DND-41 (cell line): ENCODE results near the gene CCDC40.

Experiments
- ATAC-seq: fragments of 200-7000 bp; cut with Tn5 transposase; 3 replicates; pipeline ENCODE4 v1.9.1; 2021; ENCODE audit warnings: low read depth; ENCODE audit not compliant: insufficient read depth
- DNase-seq: peaks from one replicate; pipeline ENCODE4 v3.0.0-alpha.2; 2020
- H2AFZ ChIP-seq: 2 replicates; pipeline ENCODE4 v1.6.0; 2012; ENCODE audit warnings: low read depth, low read length
- H3K27ac ChIP-seq: 2 replicates; pipeline ENCODE4 v1.5.1; 2012; ENCODE audit warnings: low read length, inconsistent platforms
- H3K27me3 ChIP-seq: fragments of 200-600 bp; sonication (generic); 2 replicates; pipeline ENCODE4 v1.6.0; 2012; ENCODE audit warnings: low read length, mild to moderate bottlenecking, inconsistent platforms; ENCODE audit not compliant: insufficient read depth, poor library complexity
- H3K36me3 ChIP-seq: 2 replicates; pipeline ENCODE4 v1.5.1; 2012; ENCODE audit warnings: low read length, inconsistent platforms; ENCODE audit not compliant: insufficient read depth
- H3K4me1 ChIP-seq: 2 replicates; pipeline ENCODE4 v1.5.1; 2012; ENCODE audit warnings: mild to moderate bottlenecking, low read length; ENCODE audit not compliant: insufficient read depth
- H3K4me2 ChIP-seq: 2 replicates; pipeline ENCODE4 v1.6.0; 2012; ENCODE audit warnings: mild to moderate bottlenecking, moderate library complexity, low read length, inconsistent platforms; ENCODE audit not compliant: insufficient read depth
- H3K4me3 ChIP-seq, 2 experiments: fragments of 200-600 bp in 1 of 2; shearing (Covaris generic) in 1 of 2; 2 replicates each; pipeline ENCODE4 v1.5.1; 2012 to 2016; ENCODE audit warnings: inconsistent platforms in 2 of 2, low read length in 2 of 2, mild to moderate bottlenecking in 2 of 2, low read depth in 1 of 2, moderate library complexity in 1 of 2
- H3K79me2 ChIP-seq: 2 replicates; pipeline ENCODE4 v1.6.0; 2012; ENCODE audit warnings: low read length, inconsistent platforms; ENCODE audit not compliant: insufficient read depth
- H3K9ac ChIP-seq: 2 replicates; pipeline ENCODE4 v1.6.0; 2012; ENCODE audit warnings: low read depth, mild to moderate bottlenecking, inconsistent platforms, low read length, moderate library complexity
- H3K9me3 ChIP-seq: 2 replicates; pipeline ENCODE4 v1.5.1; 2012; ENCODE audit warnings: low read length, moderate library complexity, mild to moderate bottlenecking, inconsistent platforms; ENCODE audit not compliant: insufficient read depth, severe bottlenecking
- H4K20me1 ChIP-seq: 2 replicates; pipeline ENCODE4 v1.6.0; 2012; ENCODE audit warnings: low read length; ENCODE audit not compliant: insufficient read depth
- CTCF ChIP-seq: IDR thresholded peaks from 2 replicates; pipeline ENCODE4 v1.5.1; 2012; ENCODE audit warnings: borderline replicate concordance, low read length, moderate library complexity, mild to moderate bottlenecking; ENCODE audit not compliant: poor library complexity, severe bottlenecking; ENCODE audit errors: extremely low read depth
- EZH2 ChIP-seq: IDR thresholded peaks from 3 replicates; pipeline ENCODE4 v1.6.1; 2012; ENCODE audit warnings: borderline replicate concordance, low read depth, mild to moderate bottlenecking, moderate library complexity, low read length, inconsistent platforms; ENCODE audit not compliant: severe bottlenecking

The CCDC40 gene

GRCh38 chr17:79988185-79988971 is 48.1 kb upstream of the CCDC40 start:
- Histone ChIP-seq H2AFZ (no peak overlapping the region), H3K4me1 (peaks cover 18% of the 10 kb centered on the region), H3K27ac (no peak overlapping the region), H3K27me3 (no peaks in the 10 kb centered on the region), H3K79me2 (no peaks in the 10 kb centered on the region), H3K36me3 (no peaks in the 10 kb centered on the region), H4K20me1 (no peaks in the 10 kb centered on the region; the same call in 1 of the 2 replicates), H3K4me2 (no peak overlapping the region), H3K9me3 (no peaks in the 10 kb centered on the region), H3K4me3 (no peak overlapping the region), H3K9ac (no peak overlapping the region)
- no peak for DNase-seq
- TF ChIP-seq EZH2 = no peak
- no peak for TF ChIP-seq CTCF
- no peak for ATAC-seq

GRCh38 chr17:79989106-79989835 is 47.2 kb upstream of the CCDC40 start:
- H3K4me2 ChIP-seq = no peak overlapping the region
- H3K9me3 ChIP-seq = no peaks in the 10 kb centered on the region
- no peak overlapping the region for H3K4me3 ChIP-seq
- no peak overlapping the region for H3K27ac ChIP-seq
- no peaks in the 10 kb centered on the region for H3K36me3 ChIP-seq
- no peaks in the 10 kb centered on the region for H3K79me2 ChIP-seq
- H4K20me1 ChIP-seq = no peaks in the 10 kb centered on the region; the same call in 1 of the 2 replicates
- H3K9ac ChIP-seq = no peak overlapping the region
- TF ChIP-seq CTCF = no peak
- no peak for TF ChIP-seq EZH2
- ATAC-seq (no peak), DNase-seq (no peak)
- no peaks in the 10 kb centered on the region for H3K27me3 ChIP-seq
- H2AFZ ChIP-seq = no peak overlapping the region
- peaks cover 24% of the 10 kb centered on the region for H3K4me1 ChIP-seq

- no peak for DNase-seq
- peaks cover 24% of the 10 kb centered on the region for H3K4me1 ChIP-seq
These were observed 46.3 kb upstream of the CCDC40 start for GRCh38 chr17:79990051-79990592.

More at GRCh38 chr17:79990051-79990592, 46.3 kb upstream of the CCDC40 start:
- Histone ChIP-seq H3K27ac (no peak overlapping the region), H3K4me3 (no peak overlapping the region), H3K9me3 (no peaks in the 10 kb centered on the region), H2AFZ (no peak overlapping the region), H3K4me2 (no peak overlapping the region), H3K36me3 (no peaks in the 10 kb centered on the region), H3K27me3 (no peaks in the 10 kb centered on the region), H4K20me1 (no peaks in the 10 kb centered on the region; the same call in 1 of the 2 replicates), H3K79me2 (no peaks in the 10 kb centered on the region), H3K9ac (no peak overlapping the region)
- no peak for TF ChIP-seq CTCF
- ATAC-seq = no peak
